Measurements from ENCODE around the gene FOXL3.
"Not testable (repeated sequence)": the region's sequence is repeated elsewhere in the genome, so short reads cannot be mapped to it uniquely, and the experiment has no call there.

FOXL3 gene

DNA sequence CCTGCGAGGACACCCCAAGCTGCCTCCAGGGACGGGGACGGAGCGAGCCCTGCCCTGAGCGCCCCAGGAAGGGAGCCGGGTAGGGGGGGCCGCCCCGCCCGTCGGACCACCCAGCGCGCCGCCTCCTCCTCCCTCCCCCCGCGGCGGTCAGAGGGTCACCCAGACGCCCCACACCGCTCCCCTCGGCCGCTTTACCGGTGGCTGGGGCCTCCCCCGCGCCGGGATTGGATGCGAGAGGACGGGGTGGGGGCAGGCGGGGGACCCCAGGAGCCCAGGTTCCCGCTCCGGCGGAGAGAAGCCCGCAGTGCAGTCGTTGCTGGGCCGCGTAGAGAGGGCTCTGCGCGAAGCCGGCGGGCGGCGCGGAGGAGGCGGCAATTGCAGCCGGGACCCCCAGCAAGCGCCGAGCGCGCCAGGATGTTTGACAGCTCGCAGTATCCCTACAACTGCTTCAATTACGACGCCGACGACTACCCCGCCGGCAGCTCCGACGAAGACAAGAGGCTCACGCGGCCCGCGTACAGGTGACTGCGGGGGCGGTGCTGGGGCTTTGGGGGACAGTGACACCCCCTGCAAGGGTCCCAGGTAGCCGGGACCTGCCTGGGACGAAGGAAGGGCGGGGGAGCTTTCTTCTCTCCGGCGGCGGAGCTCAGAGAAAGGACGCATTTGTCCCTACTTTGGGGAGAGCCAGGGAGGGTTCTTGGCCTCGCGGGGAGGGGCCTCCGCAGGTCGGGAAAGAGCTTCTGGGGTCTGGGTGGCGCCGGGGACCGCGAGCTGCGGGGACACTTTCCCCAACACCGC is at the start of gene FOXL3:
Gene FOXL3, plus strand, starts transcription at position 415 of the 798 bp plus-strand sequence. Its CDS starts 0 bp downstream, at position 415.
- DNase-seq (ENCODE audit: low spot score): no peak

DNA sequence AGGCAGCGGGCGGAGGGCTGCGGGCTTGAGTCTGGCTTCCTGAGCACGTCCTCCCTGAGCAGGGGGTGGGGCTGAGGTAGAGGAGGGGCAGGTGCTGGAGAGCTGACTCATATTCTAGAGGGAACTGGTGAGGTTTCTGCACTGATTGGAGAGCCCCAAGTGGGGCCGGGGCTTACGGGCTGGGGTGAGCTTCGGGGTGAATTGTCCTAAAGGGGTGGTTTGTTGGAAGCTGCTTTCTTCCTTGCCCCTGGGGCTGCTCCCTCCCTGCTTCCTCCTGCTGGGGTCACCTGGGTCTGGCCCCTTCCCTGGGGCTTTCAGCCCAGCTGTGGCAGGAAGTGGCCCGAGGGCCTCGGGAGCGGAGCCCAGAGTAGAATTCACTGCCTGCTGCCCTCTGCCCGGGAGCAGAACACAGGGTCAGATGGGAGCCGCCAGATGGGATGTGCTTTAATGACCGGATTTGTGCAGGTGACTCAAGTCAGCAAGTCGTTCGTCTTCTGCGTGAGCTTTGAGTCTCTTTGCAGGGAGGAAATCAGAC is 49.0 kb upstream of the FOXL3 start:
- DNase-seq (ENCODE audit: low spot score): no peak

DNA sequence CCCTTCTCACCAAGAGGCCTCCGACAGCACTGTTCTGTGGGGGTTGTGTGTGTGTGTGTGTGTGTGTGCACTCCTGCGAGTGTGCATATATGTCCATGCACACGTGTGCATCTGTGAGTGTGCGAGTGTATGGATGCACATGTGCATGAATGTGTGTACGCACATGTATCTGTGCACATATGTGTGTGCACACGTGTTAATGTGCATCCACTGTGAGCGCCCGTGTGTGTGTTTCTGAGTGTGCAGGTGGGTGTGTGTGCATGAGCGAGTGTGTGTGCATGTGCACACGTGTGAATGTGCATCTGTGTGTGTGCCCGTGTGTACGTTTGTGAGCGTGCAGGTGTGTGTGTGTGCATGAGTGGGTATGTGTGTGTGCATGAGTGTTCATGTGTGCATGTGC is 48.5 kb upstream of the FOXL3 start:
- DNase-seq (ENCODE audit: low spot score): no peak

DNA sequence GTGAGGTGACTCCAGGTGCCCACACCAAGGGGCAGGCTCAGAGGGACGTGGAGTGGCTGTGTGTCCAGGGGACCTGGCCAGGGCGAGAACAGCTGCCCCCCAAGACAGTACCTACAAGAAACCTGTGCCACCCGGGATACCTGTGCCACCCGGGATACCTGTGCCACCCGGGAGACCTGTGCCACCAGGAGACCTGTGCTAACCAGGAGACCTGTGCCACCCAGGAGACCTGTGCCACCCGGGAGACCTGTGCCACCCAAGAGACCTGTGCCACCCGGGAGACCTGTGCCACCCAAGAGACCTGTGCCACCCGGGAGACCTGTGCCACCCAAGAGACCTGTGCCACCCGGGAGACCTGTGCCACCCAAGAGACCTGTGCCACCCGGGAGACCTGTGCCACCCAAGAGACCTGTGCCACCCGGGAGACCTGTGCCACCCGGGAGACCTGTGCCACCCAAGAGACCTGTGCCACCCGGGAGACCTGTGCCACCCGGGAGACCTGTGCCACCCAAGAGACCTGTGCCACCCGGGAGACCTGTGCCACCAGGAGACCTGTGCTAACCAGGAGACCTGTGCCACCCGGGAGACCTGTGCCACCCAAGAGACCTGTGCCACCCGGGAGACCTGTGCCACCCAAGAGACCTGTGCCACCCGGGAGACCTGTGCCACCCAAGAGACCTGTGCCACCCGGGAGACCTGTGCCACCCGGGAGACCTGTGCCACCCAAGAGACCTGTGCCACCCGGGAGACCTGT is 47.0 kb upstream of the FOXL3 start:
- DNase-seq (ENCODE audit: low spot score): not testable (repeated sequence)

DNA sequence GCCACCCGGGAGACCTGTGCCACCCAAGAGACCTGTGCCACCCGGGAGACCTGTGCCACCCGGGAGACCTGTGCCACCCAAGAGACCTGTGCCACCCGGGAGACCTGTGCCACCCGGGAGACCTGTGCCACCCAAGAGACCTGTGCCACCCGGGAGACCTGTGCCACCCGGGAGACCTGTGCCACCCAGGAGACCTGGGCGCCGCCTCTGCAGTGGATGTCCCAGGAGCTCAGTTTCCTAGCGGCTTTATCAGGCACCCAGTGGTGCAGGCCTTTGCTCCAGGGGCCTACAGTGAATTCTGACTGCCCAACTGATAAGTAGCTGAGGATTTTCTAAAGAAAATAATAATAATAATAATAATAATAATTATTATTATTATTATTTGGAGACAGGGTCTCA is 46.4 kb upstream of the FOXL3 start:
- not testable (repeated sequence) for DNase-seq (ENCODE audit: low spot score)

DNA sequence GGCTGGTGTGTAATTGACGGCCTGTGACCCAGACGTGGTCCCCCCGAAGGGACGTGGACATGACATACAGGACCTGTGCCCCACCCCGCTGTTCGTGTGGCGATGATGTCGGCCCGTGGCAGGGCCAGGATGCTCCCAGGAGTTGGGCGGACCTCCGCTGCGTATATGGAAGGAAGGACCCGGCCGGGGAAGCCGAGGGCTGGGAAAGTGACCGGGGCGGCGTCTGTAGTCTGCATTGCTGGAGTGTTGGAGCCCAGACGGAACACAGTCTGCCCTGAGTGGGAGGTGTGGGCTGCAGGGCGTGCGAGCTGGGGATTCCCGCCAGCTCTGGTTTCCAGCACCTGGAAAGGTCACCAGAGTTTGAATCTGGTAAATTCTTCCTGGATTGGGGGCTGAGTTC is 45.0 kb upstream of the FOXL3 start:
- no peak for DNase-seq (ENCODE audit: low spot score)

DNA sequence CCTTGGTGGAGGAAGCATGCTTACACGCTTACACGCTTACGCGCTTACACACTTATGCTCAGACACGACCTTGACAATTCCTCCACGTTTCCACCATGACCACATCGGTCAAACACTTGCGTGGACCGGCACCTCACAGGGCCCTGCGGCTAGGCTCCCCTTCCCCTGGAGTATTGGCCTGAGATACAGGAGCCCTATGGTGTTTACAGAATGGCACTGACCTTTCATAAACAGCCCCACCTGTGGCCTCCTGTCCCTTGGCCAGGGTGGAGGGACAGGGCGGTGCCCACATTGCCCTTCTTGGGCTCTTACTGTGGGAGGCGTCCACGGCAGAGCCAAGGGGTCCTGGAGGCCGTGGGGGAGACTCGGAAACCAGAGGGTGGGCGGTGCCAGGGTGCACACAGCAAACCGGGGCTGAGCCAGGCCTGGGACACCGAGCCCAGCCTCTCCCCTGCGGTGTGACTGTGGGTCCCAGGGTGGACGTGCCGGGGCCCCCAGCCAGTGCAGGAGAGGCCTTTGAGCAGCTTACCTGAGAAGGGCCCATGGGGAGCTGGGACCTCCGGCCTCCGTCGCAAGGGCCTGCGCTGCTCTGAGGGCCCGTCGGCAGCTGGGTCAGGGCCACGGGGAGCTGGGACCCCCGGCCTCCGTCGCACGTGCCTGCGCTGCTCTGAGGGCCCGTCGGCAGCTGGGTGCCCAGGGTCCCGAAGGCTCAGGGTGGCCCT is 44.2 kb upstream of the FOXL3 start:
- no peak for DNase-seq (ENCODE audit: low spot score)

DNA sequence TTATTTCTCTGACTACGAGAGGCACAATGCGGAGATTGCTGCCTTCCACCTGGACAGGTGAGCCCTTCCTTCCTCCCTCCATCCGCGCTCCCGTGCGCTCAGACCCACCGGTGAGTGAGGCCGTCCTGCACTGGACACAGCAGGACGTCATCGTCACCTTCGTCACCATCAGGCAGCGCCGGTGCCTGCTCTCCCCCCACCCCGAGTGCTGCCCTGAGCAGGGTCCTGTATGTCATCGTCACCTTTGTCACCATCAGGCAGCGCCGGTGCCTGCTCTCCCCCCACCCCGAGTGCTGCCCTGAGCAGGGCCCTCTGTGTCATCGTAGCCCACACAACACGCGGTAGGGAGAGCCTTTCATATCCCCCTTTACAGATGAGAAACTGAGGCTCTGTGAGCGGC is 43.5 kb upstream of the FOXL3 start:
- no peak for DNase-seq (ENCODE audit: low spot score)

DNA sequence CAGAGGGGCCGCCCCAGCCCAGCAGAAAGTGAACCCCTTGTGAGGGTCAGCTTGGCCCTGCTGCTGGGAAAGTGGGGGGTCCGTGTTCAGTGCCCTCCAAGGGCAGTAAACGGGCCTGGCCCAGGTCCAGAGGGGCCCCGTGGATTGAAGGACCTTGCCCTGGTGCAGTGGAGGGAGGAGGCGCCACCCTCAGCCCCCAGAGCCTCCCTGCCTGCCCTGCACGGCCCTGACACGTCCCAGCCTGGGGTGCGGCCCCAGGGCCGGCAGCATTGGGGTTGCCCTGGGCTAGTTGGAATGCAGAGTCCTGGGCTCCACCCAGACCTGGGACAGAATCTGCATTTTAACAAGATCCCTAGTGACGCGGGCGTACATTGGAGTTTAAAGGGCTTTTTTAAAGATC is 42.8 kb upstream of the FOXL3 start:
- DNase-seq (ENCODE audit: low spot score): no peak

DNA sequence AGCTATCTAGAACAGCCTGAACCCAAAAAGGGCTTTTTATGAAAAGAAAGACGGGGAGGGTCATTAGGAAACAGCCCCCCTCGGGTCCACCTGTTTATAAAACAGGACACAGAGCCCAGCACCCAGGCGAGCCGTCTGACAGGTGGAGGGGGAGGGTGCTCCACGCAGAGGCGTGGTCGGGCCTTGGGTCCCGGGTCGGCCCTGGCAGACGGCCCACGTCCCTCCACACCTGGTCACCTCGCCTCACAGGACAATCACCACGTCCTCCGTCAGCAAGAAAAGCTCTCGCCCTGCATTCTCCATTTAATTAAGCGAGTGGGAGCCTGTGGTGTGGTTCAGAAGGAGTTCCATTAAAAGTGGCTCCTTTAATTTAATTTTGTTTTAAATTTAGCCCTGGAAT is 42.3 kb upstream of the FOXL3 start:
- DNase-seq (ENCODE audit: low spot score): no peak

DNA sequence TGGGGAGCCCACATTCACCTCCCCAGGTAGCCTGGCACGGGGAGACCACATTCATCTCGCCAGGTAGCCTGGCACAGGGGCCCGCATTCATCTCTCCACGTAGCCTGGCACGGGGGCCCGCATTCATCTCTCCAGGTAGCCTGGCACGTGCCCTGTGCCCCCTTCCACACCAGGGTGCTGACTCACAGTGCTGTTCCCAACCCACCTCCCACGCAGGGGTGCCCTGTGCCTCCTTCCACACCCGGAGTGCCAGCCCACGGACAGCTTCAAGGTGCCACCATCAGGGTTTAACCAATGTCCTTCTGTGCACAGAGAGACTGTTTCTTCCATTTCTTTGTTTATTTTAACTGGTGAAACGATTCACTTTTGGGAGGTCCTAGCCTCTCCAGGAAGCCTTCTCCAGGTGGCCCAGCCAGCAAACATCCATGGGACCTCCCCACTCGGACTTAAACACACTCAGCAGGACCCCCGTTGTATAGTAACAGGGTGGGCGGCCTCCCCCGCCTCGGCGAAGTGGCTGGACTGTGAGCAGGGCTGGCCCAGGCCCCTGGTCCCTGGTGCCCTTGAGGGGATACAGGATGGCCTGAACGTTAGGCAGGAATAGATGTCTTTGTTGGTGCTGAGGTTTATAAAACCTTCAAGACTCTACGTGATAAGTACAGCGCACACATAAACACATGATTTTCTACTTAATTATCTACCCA is 41.1 kb upstream of the FOXL3 start:
- DNase-seq (ENCODE audit: low spot score): no peak

DNA sequence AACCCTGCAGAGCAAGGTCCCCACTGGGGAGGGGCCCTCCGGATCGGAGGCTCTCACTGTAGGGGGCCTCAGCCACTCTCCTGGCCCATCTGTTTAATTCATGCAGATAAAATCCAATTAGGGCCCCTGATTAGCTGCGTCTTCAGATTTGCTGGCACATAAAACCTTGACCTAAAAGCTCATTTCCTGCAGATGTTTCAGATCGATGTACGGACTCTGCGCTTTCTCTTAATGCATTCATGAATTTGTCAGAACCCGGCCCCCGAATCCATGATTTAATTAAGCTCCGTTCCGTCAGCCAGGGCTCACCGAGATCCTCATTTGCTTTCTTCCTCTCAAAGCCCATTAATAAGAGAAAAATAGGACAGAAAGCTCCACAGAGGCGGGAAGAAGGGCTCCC is 40.0 kb upstream of the FOXL3 start:
- no peak for DNase-seq (ENCODE audit: low spot score)

DNA sequence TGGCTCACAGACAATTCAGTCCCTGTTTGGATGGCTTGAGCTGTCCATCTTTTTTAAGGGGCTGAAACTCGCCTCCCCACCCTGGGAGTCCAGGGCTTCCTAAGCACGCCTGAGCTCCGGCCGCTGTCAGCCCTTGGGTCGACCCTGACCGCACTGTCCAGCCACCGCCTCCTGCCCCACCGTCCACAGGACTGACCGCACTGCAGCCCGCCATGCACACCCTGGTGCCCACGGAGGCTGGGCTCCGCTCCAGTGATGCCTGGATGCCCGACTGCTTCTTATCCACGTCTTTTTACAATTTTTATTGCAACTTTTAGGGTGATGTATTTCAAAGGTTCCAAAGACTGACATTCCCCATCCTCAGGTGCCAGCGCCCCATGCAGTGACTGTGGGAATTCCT is 39.4 kb upstream of the FOXL3 start:
- no peak for DNase-seq (ENCODE audit: low spot score)

DNA sequence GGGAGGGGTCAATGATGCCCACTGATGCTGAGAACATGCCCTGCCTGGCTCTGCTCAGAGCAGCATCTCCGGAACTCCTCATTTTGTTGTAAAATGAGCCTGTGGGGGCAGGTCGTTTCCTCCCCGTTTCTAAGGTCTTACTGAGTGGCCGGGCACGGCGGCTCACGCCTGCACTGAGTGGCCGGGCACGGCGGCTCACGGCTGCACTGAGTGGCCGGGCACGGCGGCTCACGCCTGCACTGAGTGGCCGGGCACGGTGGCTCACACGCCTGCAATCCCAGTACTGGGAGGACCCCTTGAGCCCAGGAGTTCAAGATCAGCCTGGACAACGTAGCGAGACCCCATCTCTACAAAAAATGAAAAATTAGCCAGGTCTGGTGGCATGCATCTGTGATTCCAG is 39.0 kb upstream of the FOXL3 start:
- DNase-seq (ENCODE audit: low spot score): no peak

DNA sequence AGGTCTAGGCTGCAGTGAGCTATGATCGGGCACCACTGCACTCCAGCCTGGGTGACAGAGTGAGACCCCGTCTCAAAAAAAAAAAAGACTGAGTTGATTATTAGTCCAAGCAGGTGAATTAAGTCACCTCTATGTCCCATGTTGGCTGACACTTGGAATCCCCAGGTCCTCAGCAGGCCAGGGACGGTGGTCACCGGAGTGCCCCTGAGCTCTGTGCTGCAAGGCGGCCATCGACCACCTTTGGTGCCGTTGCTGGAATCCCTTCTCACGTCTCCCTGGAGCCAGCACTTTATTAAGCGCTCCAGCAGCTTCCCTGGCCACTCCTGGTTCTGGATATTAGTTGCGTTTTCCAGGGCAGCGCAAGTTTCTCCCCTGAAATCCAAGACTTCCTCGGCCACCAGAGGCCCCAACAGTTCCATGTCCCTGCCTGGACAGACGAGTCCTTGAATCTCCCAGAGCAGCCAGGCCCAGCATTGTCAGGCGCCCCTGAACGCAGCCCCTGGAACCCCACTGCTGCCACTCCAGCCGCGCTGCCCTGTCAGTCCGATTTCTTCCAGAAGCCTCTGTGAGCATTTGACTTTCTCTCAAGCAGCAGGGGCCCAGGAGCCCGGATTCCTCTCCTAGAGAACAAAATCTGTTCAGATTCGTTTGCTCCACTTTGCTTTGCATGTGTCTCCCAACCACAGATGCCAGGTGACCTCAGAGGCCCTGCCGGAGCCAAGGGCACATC is 38.4 kb upstream of the FOXL3 start:
- DNase-seq (ENCODE audit: low spot score): no peak

DNA sequence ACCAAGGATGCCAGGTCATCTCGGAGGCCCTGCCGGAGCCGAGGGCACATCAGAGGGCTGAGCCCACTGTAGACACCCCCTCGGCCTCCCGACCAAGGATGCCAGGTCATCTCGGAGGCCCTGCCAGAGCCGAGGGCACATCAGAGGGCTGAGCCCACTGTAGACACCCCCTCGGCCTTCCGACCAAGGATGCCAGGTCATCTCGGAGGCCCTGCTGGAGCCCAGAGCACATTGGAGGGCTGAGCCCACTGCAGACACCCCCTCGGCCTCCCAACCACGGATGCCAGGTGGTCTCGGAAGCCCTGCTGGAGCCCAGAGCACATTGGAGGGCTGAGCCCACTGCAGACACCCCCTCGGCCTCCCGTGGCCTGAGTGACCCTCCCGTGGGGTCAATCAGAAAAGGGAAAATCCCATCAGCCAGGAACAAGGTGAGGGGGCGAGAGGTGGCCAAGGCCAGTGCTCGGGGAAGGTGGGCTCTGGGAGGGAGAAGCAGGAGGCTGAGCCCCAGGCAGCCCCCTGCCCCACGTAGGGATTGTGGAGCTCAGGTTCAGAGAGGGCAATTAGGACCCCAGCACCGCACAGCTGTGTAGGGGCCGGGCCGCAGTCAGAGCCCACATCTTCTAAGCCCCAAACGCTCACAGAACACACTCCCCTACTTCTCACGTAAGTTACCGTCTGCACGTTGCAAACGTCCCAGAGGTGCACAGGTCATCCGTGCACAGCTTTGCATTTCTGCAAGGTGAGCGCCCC is 37.6 kb upstream of the FOXL3 start:
- DNase-seq (ENCODE audit: low spot score): no peak

DNA sequence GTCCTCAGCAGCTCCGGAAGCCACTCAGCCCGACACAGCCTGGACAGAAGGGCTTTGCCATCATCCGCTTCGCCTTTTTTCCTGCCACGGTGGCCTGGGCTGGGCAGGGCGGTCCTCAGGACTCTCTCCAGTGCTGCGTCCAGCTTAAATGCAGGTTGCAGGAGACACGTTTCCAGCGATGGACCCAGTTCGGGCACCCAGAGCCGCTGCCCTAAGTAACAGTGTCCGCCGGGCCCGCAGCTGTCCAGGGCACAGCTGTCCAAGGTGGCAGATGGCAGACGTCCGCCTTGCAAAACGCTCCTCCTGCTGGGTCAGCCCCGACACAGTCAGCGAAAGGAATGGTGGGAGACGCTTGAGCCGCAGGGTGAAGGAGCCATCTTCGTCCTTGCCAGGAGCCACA is 37.0 kb upstream of the FOXL3 start:
- no peak for DNase-seq (ENCODE audit: low spot score)

DNA sequence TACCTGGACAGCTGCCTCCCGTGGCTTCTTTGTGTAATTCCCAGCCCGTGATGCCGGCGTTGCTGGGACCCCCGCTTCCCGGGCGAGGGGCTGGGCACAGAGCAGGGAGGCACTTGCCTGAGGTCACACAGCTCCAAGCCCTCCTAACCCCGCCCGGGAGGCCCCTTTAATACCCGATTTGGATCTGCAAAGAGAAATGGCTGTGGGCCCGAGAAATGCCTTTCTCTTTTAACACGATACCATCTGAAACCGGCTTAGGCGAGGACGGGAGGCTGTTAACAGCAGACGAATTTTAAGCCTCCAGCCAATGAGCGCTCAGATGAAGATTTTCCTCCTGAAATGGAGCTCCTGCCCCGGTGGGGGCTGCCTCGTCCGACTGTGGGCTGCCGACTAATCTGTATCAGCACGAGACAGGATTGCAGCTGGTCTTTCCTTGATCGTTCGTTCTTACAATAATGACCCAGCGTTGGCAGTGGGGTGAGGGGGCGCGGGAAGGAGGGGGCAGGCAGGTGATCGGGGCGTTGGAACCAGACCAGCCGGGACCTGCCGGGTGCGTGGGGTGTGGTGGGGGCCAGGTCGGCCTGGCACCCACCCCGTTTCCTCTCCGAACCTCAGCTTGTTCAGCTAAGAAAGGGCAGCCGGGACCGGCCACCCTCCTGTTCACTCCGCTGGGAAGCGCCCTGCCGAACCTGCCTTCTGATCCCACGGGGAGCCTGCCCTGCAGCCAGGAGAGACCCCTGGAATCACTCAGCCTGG is 36.2 kb upstream of the FOXL3 start:
- no peak for DNase-seq (ENCODE audit: low spot score)

DNA sequence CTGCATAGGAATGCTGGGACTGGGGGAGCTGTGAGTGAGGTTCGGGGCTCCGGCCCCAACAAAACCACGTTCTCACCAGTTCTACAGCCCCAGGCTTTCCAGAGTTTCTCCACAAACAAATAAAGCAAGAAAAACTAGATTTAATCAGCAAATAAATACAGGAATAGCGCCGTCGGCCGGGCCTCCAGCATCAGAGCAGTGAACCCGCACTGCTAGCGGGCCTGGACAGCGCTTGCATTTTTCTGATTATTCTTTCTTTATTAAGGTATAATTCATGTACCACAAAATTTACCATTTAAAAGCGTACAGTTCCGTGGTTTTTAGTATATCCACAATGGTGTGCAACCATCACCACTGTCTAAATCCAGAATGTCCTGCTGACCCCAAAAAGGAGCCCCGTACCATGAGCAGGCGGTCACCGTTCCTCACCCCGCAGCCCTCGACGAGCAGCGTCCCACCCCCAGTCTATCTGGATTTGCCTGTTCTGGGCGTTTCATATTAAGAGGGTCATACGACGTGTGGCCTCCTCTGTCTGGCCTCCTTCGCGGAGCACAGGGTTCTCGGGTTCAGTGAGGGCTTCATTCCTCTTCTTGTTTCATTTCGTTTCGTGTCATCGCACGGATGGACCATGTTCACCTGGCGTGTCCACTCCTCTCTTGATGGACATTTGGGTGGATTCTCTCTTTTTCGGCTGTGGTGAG is 35.5 kb upstream of the FOXL3 start:
- no peak for DNase-seq (ENCODE audit: low spot score)

Measured in LoVo (cell line).